CD4-positive, alpha-beta T cell (primary cell): ENCODE measurements around the gene DGKB. TPM values are rescaled to one million over a fixed set of nuclear protein-coding genes. Genes with fewer than 3 reads are reported as not detected.

ENCODE experiments used
- ATAC-seq: fragments of 200-7000 bp; cut with Tn5 transposase; one replicate; pipeline ENCODE4 v1.10.0; 2022; ENCODE audit warnings: mild to moderate bottlenecking; ENCODE audit not compliant: poor library complexity
- CTCF ChIA-PET: fragments of 350-600 bp; sonication (Branson Sonifier 250); formaldehyde crosslinking; loops from one replicate; lab custom pipeline; 2021; ENCODE audit warnings: antibody characterized with exemption, inconsistent platforms; lab: Charles Lee
- POLR2A ChIA-PET: fragments of 350-600 bp; sonication (Branson Sonifier 250); formaldehyde crosslinking; loops from one replicate; lab custom pipeline; 2021; ENCODE audit warnings: antibody characterized with exemption, inconsistent platforms; lab: Charles Lee
- DNase-seq, 14 experiments: peaks; one replicate each; pipeline ENCODE4 v3.0.0-alpha.2; 2013 to 2020; ENCODE audit warnings: mixed read lengths in 2 of 14
- H3K27ac ChIP-seq, 2 donors: one replicate each; pipeline versions ENCODE4 v1.5.1 to v1.7.0; 2013; ENCODE audit warnings: low read length in 2 of 2, low read depth in 1 of 2, mild to moderate bottlenecking in 1 of 2
- H3K27me3 ChIP-seq, 2 experiments: 1 replicate in 1 of 2; 2 replicates in 1 of 2; pipeline versions ENCODE4 v1.6.1 to v1.7.0; 2013; ENCODE audit warnings: low read length in 2 of 2, control low read depth in 1 of 2, mild to moderate bottlenecking in 1 of 2, moderate library complexity in 1 of 2; ENCODE audit not compliant: insufficient read depth in 2 of 2, control insufficient read depth in 1 of 2
- H3K36me3 ChIP-seq: one replicate; pipeline ENCODE4 v1.6.1; 2013; ENCODE audit warnings: low read length, control low read depth; ENCODE audit not compliant: insufficient read depth
- H3K4me1 ChIP-seq: one replicate; pipeline ENCODE4 v1.6.1; 2013; ENCODE audit warnings: low read length, control low read depth; ENCODE audit not compliant: insufficient read depth
- H3K4me3 ChIP-seq: one replicate; pipeline ENCODE4 v1.5.1; 2013; ENCODE audit warnings: mild to moderate bottlenecking, low read length, moderate library complexity
- H3K9me3 ChIP-seq, 2 experiments: 1 replicate in 1 of 2; 2 replicates in 1 of 2; pipeline versions ENCODE4 v1.6.1 to v1.7.0; 2013; ENCODE audit warnings: low read length in 2 of 2, mild to moderate bottlenecking in 2 of 2, control low read depth in 1 of 2, moderate library complexity in 1 of 2; ENCODE audit not compliant: control insufficient read depth in 1 of 2, insufficient read depth in 1 of 2
- H3K27ac Mint-ChIP-seq: one replicate; pipeline ENCODE4 v1.8.0; 2020; ENCODE audit warnings: mixed read lengths
- H3K27me3 Mint-ChIP-seq: one replicate; pipeline ENCODE4 v1.8.0; 2021; ENCODE audit warnings: mixed read lengths
- H3K36me3 Mint-ChIP-seq: one replicate; pipeline ENCODE4 v1.8.0; 2021; ENCODE audit warnings: low read depth, mixed read lengths
- H3K4me1 Mint-ChIP-seq: one replicate; pipeline ENCODE4 v1.8.0; 2021; ENCODE audit warnings: low read depth, mixed read lengths
- H3K4me3 Mint-ChIP-seq: one replicate; pipeline ENCODE4 v1.8.0; 2020; ENCODE audit warnings: mild to moderate bottlenecking, mixed read lengths
- H3K9me3 Mint-ChIP-seq: one replicate; pipeline ENCODE4 v1.8.0; 2020; ENCODE audit warnings: mixed read lengths
- CTCF ChIP-seq: fragments of 200-600 bp; IDR thresholded peaks from one replicate; pipeline ENCODE4 v1.8.0; 2022; ENCODE audit warnings: antibody characterized with exemption, mild to moderate bottlenecking
- intact Hi-C, 2 experiments: fragments of 100-400 bp; cut with DNase I in 1 of 2; cut with micrococcal nuclease in 1 of 2; formaldehyde crosslinking; loops; one replicate each; pipeline versions ENCODE4 v1.15.1 to v1.9.0; 2023 to 2025; cut with DNase I, micrococcal nuclease
- total RNA-seq, 174 experiments: library from RNA in 2 of 174; stranded (reverse) in 2 of 174; gene quantifications; one replicate each; pipeline ENCODE4 v1.2.3 and lab custom pipeline; 2021 to 2026

The DGKB gene
- total RNA-seq, 2 experiments from 2014 or later = not detected

- CTCF ChIA-PET = no interaction called here
- no peak overlapping the region for H3K27ac ChIP-seq
- Mint-ChIP-seq H3K4me3 (no peak overlapping the region), H3K27me3 (no peaks in the 10 kb centered on the region), H3K4me1 (no peaks in the 10 kb centered on the region), H3K27ac (no peak overlapping the region), H3K9me3 (peaks cover 12% of the 10 kb centered on the region), H3K36me3 (no peaks in the 10 kb centered on the region)
- intact Hi-C loops = no loop called here
- H3K27me3 ChIP-seq = no peaks in the 10 kb centered on the region
- no peaks in the 10 kb centered on the region for H3K4me1 ChIP-seq
- no peak for DNase-seq
- H3K9me3 ChIP-seq = peaks cover 0 to 6% of the 10 kb centered on the region in 2 experiments
- TF ChIP-seq CTCF = no peak
- no peak overlapping the region for H3K4me3 ChIP-seq
- ATAC-seq = no peak
- POLR2A ChIA-PET = no interaction called here
- H3K36me3 ChIP-seq = no peaks in the 10 kb centered on the region
These were observed 29.1 kb upstream of the DGKB start for GRCh38 chr7:14931511-14932215.

GRCh38 chr7:14924398-14924797, 21.8 kb upstream of the DGKB start:
- no peaks in the 10 kb centered on the region for H3K36me3 ChIP-seq
- no peaks in the 10 kb centered on the region for H3K27me3 Mint-ChIP-seq
- no peaks in the 10 kb centered on the region for H3K4me1 Mint-ChIP-seq
- H3K27me3 ChIP-seq = no peaks in the 10 kb centered on the region
- no peaks in the 10 kb centered on the region for H3K36me3 Mint-ChIP-seq
- no peak for ATAC-seq
- no peak overlapping the region for H3K4me3 Mint-ChIP-seq
- ChIA-PET CTCF (no interaction called here), POLR2A (no interaction called here)
- H3K27ac Mint-ChIP-seq = no peak overlapping the region
- no peaks in the 10 kb centered on the region for H3K4me1 ChIP-seq
- no peak overlapping the region for H3K4me3 ChIP-seq
- H3K9me3 Mint-ChIP-seq = no peaks in the 10 kb centered on the region
- TF ChIP-seq CTCF = no peak
- DNase-seq = no peak
- H3K27ac ChIP-seq = no peak overlapping the region
- peaks cover 0 to 4% of the 10 kb centered on the region in 2 experiments for H3K9me3 ChIP-seq
- intact Hi-C loops = no loop called here

- Mint-ChIP-seq H3K9me3 (peaks cover 3% of the 10 kb centered on the region), H3K27ac (no peak overlapping the region), H3K4me3 (no peak overlapping the region), H3K27me3 (no peaks in the 10 kb centered on the region), H3K36me3 (no peaks in the 10 kb centered on the region), H3K4me1 (no peaks in the 10 kb centered on the region)
- Histone ChIP-seq H3K4me3 (no peak overlapping the region), H3K4me1 (no peaks in the 10 kb centered on the region), H3K36me3 (no peaks in the 10 kb centered on the region), H3K27ac (no peak overlapping the region), H3K9me3 (no peaks in the 10 kb centered on the region), H3K27me3 (no peaks in the 10 kb centered on the region)
- TF ChIP-seq CTCF = no peak
- ATAC-seq (no peak), DNase-seq (no peak)
- ChIA-PET POLR2A (no interaction called here), CTCF (no interaction called here)
- intact Hi-C loops = no loop called here
These were observed 8.5 kb upstream of the DGKB start for GRCh38 chr7:14911077-14911476.
